Subcutaneous adipose tissue (tissue), 4 donors: ENCODE measurements around the gene CPEB2. TPM values are rescaled to one million over a fixed set of nuclear protein-coding genes. Genes with fewer than 3 reads are reported as not detected.

Source experiments
- total RNA-seq, 4 donors: library from RNA; depleted of rRNA; stranded (reverse); fragments of >200 nt; gene quantifications; one replicate each; pipeline ENCODE4 v1.1.0, GENCODE V29; 2016
- TF ChIP-seq, protein P1 (sequence below): fragments of 450-650 bp; IDR thresholded peaks from one replicate; pipeline ENCODE4 v1.5.1; 2016; ENCODE audit warnings: low read depth, mild to moderate bottlenecking, control low read depth, antibody characterized with exemption, moderate library complexity

The CPEB2 gene
- total RNA-seq, 4 donors from 2014 or later, result 25.8 to 28.1 (median 26.0) TPM

DNA sequence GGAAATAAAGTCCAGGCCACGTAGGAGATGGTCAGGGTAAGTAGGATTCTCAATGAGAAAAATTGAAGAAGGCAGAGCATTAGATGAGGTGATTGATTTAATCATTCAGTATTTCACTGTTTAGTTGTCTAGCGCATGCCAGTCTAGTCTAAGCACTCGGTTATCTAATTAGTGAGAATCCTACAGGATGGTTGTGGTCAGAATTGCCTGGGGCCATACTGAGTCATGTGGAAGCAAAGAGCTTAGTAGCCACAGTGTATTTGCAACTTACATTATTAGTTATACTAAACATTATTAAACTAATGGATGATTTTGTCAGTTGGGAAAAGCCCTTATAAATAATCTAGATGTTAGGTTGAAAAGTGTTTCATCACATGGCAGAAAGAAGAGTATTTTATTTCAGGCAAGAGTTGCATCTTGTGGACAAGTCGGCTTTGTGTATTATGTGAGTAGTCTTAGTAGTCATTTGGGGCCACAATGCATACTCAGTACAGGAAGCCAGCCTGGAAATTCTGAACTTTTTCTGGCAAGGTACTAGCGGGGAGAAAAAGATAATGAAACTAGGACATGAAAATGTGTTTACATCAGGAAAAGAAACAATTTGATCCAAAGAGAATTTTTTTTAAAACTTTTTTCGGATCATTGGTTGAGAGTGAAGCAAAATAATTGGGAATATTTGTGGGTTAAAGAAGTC, 31.9 kb downstream of the CPEB2 start:
- TF ChIP-seq, protein P1, sequence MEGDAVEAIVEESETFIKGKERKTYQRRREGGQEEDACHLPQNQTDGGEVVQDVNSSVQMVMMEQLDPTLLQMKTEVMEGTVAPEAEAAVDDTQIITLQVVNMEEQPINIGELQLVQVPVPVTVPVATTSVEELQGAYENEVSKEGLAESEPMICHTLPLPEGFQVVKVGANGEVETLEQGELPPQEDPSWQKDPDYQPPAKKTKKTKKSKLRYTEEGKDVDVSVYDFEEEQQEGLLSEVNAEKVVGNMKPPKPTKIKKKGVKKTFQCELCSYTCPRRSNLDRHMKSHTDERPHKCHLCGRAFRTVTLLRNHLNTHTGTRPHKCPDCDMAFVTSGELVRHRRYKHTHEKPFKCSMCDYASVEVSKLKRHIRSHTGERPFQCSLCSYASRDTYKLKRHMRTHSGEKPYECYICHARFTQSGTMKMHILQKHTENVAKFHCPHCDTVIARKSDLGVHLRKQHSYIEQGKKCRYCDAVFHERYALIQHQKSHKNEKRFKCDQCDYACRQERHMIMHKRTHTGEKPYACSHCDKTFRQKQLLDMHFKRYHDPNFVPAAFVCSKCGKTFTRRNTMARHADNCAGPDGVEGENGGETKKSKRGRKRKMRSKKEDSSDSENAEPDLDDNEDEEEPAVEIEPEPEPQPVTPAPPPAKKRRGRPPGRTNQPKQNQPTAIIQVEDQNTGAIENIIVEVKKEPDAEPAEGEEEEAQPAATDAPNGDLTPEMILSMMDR, result no peak

DNA sequence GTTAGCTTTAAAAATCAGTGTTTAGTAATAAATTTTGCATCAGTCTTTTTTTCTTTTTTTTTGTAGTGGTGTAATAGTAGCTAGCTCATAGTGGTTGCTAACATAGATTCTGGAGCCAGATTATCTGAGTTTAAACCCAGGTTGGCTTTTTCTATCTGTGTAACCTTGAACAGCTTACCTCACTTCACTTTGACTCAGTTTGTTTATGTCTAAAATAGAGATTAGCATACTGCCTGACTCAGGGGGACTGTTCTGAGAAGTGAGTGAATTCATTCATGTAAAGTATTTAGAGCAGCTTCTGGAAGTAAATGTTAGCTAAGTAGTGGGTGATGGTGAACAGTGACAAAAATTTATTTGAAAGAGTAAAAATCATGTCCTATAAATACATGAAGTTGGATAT, 32.9 kb downstream of the CPEB2 start:
- TF ChIP-seq, protein P1, result no peak

DNA sequence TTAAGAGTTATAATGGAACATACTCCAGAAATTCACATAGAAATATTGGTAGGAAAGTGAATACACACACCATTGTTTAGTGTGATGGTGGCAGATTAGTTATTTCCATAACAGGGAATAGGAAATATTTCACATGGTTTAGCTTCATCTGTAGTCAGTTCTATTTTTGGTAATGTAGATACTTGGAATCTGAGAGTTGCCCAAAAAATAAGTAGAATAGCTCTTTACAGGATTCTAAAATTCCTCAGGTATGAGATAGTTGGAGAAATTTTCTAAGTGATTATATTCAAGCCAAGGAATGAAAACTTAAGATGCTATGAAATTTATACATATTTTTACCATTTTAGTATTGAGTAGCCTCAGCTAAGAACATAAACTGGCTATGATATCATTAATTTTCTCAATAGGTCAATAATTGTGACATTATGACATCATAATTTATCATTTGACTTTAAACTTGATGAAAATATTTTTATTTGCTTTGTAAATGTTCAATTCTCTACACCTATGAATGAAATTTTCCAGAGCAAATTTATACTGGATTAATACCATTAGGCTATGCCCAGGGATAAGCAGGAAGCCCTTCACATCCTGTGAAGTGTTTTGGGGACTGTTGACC, 35.8 kb downstream of the CPEB2 start:
- TF ChIP-seq, protein P1, result no peak

- TF ChIP-seq, protein P1, result no peak
Observed at GRCh38 chr4:15040916-15041463, 38.7 kb downstream of the CPEB2 start.

- TF ChIP-seq, protein P1, result no peak
Observed at GRCh38 chr4:15042529-15043167, 40.4 kb downstream of the CPEB2 start.

- TF ChIP-seq, protein P1, result no peak
Observed at GRCh38 chr4:15043226-15043625, 40.9 kb downstream of the CPEB2 start.

GRCh38 chr4:15043922-15044321, 41.6 kb downstream of the CPEB2 start:
- TF ChIP-seq, protein P1, result no peak
